GM19438 (cell line): Measurements from ENCODE around the gene DLST.

Experiments used
- ATAC-seq: cut with Tn5 transposase; IDR thresholded peaks from one replicate; pipeline ENCODE4 v1.9.1; 2021; ENCODE audit warnings: low read depth; ENCODE audit not compliant: unreplicated experiment

The DLST gene

GRCh38 chr14:74881431-74882102 lies at the start of gene DLST:
Gene DLST, plus strand, starts transcription at chr14:74881916. Its CDS starts 38 bp downstream, at chr14:74881954.
- ATAC-seq = peak; percentile 85

GRCh38 chr14:74832849-74833248 lies 48.9 kb upstream of the DLST start:
- no peak for ATAC-seq

- ATAC-seq = no peak
Measured at GRCh38 chr14:74834692-74835392, 46.9 kb upstream of the DLST start.

- no peak for ATAC-seq
Measured at GRCh38 chr14:74835645-74836250, 46.0 kb upstream of the DLST start.

DNA sequence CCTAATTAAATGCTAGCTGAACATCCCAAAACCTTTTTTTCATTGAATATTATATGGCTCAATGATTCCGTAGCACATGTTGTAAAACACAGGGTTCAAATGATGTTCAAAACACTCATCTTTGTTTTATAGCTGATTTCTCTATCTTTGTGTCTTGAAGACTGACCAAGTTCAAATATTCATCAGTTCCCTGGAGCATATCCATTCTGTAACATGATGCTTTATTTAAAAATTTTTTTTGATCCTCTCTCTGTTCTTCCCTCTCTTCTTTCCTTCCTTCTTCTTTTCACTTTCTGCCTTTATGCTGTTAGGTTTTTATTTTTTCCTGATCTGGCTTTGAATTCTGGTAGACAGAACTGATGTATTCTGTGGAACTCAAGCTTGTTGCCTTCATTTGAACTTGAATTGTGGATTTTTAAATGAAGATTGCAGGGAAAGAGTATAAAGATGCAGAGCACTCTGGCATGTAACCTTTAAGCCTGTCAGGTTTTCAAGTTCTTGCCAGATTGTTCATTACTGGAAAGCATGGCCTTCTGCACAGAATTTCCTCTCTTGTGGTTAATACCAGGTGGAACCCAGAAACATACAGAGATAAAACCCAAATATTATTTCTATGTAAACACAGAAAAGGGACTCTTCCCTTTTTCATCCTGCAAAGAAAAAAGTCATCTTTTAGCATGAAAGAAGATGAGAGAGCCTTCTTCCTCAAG lies 45.3 kb upstream of the DLST start:
- no peak for ATAC-seq

DNA sequence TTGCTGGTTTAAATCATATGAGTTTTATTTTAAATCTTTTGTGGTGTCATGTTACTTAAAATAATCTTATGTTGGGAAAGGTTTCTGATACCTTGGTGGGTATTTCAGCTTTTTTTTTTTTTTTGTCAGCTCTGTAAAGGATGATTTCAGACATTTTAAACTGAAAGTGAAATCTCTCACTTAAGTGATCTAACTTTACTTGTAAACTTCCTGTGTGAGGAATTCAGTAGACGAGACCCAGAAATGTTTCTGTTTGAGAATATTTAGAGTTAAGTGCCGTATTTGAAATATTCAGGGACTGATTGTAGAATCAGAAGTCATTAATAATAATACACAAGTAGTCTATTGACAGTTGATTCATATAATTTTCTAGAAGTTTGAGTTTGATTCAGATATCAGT lies 43.5 kb upstream of the DLST start:
- ATAC-seq = no peak

- ATAC-seq = no peak
Measured at GRCh38 chr14:74840603-74841030, 41.1 kb upstream of the DLST start.

DNA sequence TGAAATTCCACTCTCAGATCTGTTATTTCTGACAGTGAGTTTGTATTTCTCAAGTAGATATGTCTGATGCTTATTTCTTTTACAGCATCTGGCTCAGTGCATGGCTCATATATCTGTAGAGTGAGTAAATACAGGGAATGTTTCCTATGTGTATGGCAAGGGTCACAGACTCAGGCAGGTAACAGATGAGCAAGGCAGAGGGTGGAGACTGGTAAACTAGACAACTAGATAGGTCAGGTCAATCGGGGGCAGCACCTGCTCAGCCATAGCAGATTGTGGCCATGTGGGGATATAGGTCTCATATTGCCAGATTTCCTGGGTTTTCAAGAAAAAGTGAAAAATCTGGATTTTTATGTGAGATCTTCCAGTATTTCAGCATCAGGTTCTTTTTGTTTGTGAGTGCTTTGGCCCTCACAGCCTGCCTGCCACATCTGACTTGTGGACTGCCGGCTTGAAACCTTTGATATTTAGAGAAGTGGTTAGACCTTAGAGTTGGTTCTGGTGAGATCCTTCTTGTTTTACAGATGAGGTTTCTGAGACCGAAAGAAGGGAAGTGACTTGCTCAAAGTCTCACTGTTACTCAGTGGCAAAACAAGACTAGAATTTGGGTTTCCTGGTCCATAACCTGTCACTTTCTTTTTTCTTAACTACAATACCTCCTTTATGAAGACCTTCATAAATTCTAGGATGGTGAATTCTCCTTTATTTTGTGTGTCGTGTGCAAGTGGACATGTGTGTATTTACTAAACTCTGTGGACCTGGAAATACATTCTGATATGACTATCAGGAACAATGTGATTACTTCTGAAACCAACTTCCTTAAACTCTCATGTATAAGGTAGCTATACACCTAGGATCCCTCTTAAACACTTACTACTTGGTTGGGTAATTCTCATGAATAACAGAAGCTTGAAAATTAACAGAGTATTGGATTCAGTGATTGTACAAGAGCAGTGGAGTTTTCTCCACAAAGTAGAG lies 40.2 kb upstream of the DLST start:
- ATAC-seq = peak; percentile 86

GRCh38 chr14:74843653-74844052 lies 38.1 kb upstream of the DLST start:
- no peak for ATAC-seq

DNA sequence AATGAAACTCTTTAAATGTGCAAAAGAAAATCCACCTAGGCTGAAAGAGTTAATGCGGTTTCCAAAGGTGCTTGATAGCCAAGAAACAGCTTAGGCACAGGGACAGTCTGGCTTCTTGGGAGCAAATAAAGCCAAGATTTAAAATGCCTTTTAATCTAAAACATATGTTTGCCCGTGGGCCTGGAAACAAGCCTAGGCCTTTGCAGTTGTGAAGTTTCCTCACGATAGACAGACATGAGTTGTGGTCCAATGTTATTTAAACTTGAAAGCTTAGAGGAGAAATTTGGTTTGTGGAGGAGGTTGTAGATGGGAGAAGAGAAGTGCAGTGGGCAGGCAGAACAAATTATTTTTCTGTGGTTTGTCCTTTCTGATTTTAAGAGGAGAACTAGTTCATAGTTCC lies 35.5 kb upstream of the DLST start:
- no peak for ATAC-seq

- ATAC-seq = no peak
Measured at GRCh38 chr14:74846968-74847665, 34.6 kb upstream of the DLST start.

- no peak for ATAC-seq
Measured at GRCh38 chr14:74848768-74849167, 32.9 kb upstream of the DLST start.

- no peak for ATAC-seq
Measured at GRCh38 chr14:74852922-74853530, 28.7 kb upstream of the DLST start.

- no peak for ATAC-seq
Measured at GRCh38 chr14:74853581-74853980, 28.1 kb upstream of the DLST start.

DNA sequence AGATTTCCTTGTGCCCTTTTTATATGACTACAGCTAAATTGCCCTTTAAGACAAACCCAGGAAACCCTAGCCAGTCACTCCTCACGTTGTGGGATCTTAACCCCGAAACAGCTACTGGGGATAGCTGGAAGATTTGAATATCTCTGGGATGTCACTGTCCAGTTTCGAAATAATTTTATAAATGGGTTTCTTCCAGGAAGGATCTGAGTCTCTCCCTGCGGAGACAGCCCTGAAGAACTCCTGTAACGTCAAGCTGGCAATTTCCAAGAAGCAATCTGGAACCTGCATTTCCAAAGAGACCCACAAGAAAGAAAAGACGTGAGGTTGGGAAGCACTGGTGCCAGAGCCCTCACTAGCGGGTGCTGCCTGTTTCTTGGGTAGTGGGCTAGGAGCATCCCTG lies 26.7 kb upstream of the DLST start:
- no peak for ATAC-seq

DNA sequence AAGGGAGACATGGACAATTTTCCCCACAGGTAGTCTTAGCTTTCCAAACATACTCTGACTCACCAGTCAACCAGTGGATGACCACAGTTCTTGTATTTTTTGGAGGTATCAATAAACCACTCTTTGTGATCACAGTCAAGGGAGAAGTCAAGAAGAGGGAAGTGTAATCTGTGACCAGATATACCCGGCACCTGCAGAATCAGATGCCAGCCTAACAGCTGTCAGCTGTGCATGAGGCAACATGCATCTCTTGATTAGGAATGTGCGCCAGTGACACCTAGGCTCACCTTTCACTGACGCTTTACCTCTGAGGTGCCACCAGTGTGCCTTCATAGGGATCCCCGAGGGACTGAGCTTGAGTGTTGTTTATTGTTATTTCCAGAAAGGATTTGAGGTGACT lies 25.8 kb upstream of the DLST start:
- no peak for ATAC-seq

GRCh38 chr14:74856366-74856765 lies 25.4 kb upstream of the DLST start:
- no peak for ATAC-seq

GRCh38 chr14:74858022-74858421 lies 23.7 kb upstream of the DLST start:
- no peak for ATAC-seq
